Suppressor macrophage (primary cell): Measurements from ENCODE around the gene CCNH.
A peak's percentile ranks its signal among the peaks of the same experiment; 100 is the strongest.

ENCODE experiments used
- DNase-seq, 4 experiments: peaks; one replicate each; pipeline ENCODE4 v3.0.0-alpha.2; 2020 to 2022
- total RNA-seq, 17 experiments: gene quantifications; one replicate each; lab custom pipeline; 2026; ENCODE audit warnings: mixed read lengths in 6 of 17, inconsistent platforms in 3 of 17; lab: John Stamatoyannopoulos, UW

The CCNH gene
- 11.8 to 74.2 (median 34.0) reads per million in 17 experiments for total RNA-seq

DNA sequence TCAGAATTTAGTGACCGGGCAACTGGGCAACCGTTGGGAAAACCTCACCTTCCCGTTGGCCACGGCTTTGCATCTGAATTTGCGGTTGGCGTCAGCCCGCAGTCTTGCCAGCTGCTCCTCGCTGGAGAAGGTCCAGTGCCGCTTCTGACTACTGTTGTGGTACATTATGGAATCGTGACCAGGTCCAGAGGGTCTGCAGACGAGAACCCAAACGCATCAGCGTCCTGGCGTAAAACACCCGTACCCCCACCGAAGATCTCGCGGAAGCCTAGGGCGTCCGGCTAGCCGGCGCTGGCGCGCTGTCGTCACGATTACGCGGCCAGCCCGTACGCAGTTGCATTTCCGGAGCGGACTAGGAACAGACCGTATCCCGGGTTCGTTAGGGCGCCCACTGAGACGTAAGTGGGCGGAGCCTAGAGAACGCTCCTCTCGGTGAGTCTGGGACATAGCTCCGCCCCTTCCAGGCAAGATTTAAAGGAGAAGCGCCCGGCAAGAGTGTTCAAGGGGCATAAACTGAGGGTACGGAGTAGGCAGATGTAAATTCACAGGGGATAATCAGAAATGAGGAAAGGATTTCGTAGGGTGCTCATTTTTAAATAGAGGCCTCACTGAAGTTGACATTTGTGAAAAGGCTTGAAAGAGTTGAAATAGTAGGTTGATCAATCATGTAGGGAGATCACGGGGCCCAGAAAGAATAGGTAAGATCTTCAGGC is at the start of gene CCNH:
Gene CCNH, minus strand, starts transcription at position 301 of the 713 bp plus-strand sequence. Its CDS starts 136 bp downstream, at position 165.
- DNase-seq: peak; percentile 98 to 99 (median 99)

DNA sequence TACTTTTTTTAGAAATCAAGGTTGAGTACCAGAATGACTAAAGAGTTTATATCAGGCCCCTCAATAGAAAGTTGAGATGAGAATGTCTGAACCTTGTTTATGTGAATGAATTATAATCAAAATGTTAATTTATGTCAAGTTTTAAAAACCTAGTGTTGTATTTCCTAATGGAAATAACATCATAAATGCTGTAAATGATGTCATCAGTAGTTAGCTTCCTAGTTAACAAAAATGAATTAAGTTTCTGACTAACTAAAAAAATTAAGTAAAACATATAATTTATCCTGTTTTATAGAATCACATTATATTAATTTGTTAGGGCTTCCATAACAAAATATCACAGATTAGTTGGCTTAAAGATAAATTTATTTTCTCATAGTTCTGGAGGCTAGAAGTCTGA is 45.0 kb upstream of the CCNH start:
- DNase-seq: no peak

DNA sequence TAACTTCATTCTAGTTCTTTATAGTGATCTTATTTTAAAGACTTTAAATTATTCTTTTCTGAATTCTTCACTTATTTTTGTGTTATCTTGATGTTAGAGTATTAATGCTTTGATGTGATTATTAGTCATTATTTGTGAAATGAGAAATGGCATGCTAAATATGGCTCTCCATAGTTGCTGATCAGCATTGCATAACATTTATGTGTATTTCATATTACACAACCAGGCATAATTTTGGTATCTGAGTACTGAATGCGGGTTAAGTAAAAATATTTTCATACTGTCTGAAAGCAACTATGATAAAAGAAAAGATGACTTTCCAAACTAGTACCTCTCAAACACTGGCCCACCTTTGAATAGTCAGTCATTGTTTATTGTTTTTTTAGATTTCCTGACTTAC is 41.1 kb upstream of the CCNH start:
- no peak for DNase-seq

DNA sequence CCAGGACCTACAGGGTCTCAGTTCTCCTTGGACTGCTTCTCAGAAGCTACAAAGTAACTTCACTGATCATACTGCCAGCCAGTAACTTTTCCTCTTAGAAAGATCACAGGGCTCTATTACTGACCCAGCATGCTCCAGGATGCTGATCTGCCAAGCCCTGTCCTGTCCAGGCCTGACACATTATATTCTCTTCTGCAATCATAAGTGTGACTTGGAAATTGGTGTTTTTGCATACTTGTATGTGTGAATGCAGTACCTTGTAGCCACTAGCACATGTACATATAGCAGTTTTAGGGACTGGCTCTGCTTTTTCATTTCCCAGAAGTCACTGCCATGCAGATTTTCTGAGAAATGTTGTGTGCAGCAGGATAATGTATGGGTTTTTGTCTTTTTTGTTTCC is 40.1 kb upstream of the CCNH start:
- no peak for DNase-seq

DNA sequence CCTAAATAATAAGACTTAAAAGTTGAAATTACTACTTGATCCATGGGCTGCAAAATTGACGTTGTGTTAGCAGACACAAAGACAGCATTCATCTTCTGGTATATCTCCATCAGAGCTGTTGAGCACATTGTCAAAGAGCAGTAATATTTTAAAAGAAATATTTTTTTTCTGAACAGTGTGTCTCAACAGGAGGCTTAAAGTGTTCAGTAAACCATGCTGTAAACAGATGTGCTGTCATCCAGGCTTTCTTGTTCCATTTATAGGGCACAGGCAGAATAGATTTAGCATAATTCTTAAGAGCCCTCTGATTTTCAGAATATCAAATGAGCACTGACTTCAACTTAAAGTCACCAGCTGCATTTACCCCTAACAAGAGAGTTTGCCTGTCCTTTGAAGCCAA is 29.7 kb upstream of the CCNH start:
- DNase-seq: no peak

DNA sequence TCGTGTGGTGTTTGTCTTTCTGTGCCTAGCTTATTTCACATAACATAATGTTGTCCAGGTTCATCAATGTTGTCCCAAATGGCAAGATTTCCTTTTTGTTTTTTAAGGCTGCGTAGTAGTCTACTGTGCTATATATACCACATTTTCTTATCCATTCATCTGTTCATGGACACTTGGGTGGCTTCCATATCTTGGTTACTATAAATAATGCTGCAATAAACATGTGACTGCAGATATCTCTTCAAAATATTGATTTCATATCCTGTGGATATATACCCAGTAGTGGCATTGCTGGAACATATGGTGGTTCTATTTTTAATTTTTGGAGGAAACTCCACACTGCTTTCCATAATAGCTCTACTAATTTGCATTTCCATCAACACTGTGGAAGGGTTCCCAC is 25.5 kb upstream of the CCNH start:
- DNase-seq: no peak

DNA sequence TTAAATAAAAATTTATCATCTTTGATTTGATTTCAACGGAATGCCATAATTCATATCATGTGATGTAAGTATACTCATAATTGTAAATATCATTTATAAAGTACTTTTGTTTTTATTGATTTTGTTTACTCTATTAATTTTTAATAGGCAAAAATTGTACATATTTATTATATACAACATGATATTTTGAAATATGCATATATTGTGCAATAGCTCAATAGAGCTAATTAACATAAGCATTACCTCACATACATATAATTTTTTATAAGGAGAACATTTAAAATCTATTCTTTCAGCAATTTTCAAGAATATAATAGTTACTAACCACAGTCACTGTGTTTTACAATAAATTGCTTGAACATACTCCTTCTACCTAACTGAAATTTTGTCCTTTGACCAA is 25.0 kb upstream of the CCNH start:
- no peak for DNase-seq

DNA sequence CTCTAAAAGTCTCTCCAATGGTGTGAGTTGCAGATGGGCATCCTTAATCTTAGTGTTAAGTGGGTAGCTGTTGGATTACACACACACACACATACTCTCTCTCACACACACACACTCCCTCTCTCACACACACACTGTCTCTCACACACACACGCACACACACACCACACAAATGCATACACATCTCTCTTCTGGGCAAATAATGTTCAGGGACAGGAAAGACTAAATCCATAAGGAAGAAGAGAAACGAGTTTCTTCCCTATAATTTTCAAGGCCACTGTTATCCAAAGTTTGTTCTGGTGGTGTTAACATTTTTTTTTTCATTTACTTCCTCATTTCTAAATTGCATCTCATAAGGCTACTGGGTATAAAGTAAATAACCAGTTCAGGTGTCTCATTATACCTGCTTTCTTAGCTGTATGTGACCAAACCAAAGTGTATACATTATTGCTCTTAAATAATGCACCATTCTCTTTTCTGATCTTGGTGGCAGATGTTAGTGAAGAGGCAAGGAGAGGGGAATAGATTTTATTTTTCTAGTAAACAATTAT is 22.5 kb upstream of the CCNH start:
- DNase-seq: no peak

DNA sequence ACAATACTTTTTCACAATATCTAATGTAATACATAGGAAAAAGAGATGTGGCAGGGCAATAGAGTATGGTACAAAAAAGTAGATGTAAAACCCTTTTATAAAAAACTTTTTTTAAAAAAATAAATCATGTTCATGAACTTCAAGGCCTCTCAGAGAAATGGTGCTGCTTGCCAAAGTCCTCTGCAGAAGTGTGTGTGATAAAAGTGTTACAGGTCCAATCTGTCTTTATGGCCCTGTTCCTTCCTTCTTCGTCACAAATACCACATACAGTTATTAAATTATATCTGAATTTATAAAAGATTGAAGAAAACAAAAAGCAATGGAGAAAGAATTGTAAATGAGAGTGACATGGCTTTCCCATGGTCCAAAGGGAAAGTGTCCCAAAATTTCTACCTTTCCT is 21.7 kb upstream of the CCNH start:
- DNase-seq: no peak

DNA sequence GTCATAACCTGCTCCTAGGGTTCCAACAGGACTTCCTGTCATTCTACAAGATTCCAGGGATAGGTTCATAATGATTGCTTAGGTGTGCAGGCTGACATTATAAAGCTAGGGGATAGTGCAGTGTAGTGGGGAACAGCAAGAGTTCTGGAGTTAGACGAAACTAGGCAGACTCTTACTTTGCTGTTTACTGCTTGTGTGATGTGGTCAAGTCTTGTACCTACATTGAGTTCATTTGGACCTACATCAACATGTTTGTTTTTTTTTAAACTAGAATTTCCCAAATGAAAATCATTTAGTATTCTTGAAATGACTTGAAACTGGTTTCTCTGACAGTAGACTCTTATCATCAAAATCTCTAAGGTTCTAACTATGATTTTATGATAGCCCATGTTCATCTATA is 21.2 kb upstream of the CCNH start:
- DNase-seq: no peak

DNA sequence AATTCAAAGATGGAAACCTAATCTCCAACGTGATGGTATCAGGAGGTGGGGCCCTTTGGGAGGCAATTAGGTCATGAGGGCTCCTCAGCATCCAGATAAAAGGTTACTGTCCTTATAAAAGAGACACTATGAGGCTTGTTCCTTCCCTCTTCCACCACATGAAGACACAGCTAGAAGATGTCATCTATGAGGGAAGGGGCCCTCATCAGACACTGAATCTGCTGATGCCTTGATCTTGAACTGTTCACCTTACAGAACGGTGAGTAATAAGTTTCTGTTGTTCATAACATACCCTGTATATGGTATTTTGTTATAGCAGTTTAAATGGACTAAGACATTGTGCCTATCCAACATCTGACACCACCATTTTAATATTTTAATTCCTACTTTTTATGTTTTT is 19.7 kb upstream of the CCNH start:
- DNase-seq: no peak

DNA sequence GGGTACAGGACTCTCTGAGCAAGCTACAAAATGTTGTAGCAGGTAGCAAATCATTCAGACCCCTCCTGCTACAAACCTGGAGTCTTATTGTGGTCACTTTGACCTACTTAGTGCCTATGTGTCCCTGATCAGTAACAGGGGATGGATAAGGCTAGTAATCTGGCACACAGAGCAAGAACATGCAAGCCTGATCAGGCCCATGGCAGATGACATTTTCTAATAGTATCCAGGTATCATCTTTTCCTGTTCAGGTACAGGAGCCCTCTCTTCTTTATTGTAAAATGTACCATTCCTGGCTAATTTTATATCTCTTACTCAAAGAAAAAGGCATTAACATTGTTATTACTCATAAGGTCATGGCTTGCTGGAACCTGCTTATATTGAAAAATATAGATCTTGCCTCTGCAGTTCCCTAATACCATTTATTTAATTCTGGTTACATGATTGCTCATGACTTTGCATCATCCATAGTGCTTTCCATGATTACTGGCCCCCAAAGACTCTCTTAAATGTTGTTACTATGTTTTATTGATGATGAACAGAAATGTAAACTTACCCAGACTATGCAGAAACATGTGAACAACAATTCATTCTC is 18.2 kb upstream of the CCNH start:
- DNase-seq: no peak

DNA sequence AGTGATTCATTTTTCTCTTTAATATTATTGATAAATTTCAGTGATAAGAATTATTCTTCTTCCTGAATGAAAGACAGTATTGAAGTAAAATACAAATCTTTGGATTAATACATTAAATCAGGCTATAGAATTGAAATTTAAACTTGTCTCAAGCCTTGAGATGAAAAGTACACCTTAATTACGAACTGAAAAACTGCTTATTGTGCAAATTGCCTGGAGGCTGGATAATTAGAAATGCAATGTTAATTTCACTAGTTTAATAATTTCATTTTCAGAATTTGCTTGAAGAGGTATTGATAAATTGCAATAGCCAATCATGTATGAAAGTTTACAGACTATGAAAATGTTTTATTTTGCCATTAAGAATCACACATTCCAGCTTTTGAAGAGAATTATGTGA is 11.0 kb upstream of the CCNH start:
- no peak for DNase-seq

DNA sequence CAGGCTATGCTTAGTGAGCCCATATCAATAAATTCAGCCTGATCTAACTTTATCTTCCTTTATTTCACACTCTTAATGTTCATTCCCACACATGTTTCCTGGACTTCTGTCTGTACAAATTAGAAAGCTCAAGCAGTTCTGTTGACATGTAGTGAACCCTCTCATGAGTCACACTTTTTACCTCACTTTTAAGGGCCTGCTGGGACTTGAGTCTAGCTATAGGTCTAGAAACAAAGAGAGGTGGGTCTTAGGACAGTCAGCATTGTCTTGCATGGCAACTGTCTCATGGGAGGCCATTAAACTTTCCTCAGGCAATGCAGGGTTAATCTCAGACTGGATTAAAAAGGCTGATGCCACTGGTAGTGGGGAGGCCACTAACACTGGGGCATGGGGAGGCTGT is 8.6 kb upstream of the CCNH start:
- peak in 1 of 4 experiments; percentile 16 for DNase-seq

DNA sequence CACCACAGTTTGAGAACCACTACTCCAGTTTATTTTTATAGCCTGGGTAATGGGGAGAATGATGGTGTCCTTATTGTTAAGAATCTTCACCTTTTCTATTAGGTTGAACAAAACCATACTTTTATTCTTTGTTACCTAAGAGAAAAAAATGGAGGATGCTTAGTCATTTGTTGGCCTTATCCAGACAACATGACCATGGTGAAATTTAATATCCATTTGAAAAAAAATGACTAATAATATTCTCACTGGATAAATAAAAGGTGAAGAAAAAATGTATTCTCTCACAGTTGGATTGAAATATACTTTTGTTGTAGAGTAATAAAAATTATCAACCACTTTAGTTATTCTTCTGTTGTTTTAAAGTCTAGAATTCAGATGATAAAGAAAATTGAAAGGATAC is 5.8 kb upstream of the CCNH start:
- no peak for DNase-seq

DNA sequence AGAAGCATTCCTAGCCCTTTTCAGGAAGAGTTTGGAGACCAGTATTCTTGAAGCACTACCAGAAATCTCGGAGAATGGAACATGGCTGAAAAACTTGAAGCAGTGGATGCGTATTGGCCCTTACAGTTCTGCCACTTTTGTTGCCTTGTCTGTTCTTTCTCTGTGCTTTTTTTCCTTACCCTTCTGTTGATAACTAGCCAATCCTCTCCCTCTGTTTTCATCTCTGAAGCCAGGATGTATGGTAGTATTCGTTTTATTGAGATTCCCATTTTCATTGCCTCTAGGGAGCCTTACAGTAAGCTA is 564 bp upstream of the CCNH start:
- DNase-seq: no peak

DNA sequence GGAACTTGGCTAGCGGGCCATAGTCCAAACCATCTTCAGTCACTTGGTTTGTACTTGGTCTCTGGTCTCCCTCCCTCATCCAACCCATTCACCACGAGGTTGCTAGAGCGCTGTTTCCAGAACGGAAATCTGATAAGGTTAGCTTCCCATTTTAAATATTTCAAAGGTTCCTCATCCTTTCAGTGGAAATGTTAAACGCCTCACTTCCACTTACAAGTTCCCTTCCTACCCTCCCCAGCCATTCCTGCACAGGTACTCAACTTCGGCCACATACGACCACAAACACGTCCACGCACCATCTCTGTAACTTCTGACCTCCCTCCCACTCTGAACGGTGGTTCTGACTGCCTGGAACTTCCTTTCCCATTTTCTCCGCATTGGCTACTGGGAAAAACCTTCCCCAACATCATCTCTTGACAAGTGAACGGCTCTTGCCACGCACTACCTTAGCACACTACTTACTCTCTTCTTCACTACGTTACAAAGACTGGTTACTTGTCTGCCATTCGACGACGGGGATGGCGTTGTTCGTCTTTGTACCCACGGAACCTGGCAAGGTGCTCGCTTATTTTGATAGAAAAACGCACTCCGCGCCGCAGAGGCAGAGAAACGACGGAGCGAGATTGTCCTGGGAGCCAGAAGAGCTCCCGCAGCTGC is 629 bp downstream of the CCNH start:
- DNase-seq: peak; percentile 62 to 83 (median 72)

DNA sequence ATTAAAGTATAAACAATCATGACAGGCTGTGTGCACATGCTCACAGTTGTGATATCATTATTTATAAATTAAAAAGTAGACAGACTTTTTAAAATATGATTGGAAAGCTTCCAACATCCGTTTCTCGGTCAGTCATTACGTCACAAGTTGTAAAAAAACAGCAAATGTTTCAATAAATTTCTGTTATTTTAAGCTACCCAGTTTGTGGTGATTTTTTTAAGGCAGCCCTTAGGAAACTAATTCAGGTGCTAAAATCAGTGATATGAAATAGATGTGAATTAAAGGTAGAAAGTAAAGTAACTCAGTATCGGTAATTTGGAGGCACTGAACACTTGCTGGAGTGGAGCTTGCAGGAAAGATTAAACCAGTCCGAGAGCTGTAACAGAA is 1.2 kb downstream of the CCNH start:
- DNase-seq: peak in 2 of 4 experiments; percentile 23 to 41

DNA sequence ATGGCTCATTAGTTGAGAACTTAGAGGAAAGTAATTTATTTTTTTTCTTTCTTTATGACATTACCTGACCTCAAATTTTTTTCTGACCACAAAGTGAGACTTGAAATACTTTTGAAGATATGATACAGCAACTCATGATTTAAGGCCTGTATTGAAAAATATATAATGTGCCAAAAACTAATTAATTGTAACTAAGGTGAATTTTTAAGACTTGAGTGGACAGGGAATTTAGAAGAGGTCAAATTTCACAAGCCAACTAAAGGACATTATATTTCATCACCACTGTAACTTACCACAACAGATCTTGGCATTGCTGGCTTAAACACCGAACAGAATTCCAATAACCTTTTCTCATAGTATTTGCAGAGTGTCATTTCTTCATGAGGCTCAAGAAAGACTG is 1.8 kb downstream of the CCNH start:
- no peak for DNase-seq

DNA sequence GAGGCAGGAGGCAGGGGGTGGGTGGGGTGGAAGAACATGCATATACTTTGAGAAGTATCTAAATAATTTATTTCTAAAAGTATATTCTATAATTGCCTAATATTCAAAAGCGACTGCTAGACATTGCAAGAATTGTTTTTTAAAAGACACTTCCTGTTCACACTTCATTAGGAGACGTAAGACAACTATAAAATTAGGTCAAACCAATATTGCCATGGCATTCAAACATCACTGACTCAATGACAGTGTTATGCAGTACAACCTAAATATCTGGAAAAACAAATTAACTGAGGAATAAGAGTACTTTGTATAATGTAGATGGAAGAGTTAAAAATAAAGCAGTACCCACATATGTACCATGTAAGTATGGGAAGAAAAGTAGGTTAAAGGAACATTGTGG is 4.5 kb downstream of the CCNH start:
- DNase-seq: no peak

DNA sequence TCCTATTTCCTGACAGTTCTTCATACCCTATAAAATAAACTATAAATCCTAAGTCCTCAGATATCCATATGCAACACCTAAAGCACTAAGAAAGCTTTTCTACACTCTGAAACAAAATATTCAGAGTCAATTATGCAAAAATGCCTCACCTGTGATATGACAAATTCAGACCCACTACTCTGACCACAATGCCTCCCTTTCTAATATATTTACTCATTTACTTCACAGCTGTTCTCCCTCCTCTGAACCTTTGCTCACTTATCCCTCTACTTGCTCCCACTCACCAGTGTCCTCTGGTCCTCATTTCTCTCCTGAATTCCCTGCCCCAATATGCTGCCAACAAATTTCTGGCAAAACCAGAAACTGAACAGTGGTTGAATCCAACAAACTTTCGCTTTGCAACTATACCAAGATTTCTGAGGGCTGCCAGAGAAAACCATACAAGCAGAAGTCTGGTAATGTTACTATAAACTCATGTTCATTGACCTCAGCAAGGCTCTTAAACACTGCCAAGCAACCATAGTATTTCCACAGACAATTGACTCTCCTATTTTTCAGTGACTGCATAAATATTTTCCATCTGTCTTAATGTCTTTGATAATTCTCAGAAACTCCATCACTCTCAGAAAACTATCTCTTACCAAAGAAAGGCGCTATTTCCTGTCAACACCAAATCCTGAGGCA is 7.1 kb downstream of the CCNH start:
- no peak for DNase-seq

DNA sequence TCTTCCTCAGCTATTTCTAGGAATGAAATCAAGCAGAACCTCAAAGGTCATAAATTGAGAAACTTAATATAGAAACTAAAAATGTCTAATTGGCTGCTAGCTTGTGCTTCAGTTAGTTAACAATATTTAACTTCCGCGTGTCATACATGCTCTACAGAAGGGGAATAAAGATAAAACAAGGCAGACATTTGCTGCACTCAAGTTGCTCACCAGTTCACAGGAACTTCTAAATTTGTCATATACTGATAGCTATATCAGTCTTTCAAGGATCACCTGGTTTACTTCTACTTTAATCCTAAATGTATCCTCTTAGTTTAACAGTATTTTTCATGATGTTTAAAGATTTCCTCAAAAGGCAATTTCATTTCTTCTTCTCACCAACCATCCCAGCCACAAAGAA is 8.4 kb downstream of the CCNH start:
- DNase-seq: no peak

DNA sequence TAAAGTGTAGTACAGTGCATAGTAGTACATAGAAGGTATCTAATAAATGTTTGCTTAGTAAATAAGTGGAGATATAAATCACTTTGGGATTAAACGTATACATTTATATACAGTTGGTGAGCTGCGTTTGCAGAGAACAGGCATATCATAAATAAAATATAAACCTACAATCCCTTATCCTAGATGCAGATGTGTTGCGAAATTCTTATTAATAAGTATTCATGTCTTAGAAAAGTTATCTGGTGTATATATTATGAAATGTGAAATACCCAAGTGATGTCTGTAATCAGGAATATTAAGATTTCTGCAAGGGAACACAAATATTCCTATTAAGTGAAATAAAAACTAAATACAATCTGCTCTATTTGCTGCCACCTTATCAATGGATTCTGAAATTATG is 8.8 kb downstream of the CCNH start:
- DNase-seq: no peak

DNA sequence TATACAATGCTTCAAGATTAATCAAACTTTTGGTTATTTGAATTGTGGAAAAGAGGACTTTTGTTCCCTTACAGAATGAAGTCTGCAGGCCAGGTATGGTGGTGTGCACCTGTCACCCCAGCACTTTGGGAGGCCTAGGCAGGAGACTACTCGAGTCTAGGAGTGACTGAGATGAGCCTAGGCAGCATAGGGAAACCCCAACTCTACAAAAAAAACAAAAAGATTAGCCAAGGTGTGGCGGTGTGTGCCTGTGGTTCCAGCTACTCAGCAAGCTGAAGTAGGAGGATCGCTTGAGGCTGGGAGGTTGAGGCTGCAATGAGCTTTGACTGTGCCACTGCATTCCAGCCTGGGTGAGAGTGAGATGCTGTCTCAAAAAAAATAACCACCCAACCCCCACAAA is 9.3 kb downstream of the CCNH start:
- no peak for DNase-seq
